M059J (cell line): ENCODE measurements around the gene GAS1. TPM values are rescaled to one million over a fixed set of nuclear protein-coding genes. Genes with fewer than 3 reads are reported as not detected.
A peak's percentile ranks its signal among the peaks of the same experiment; 100 is the strongest.

Source experiments
- DNase-seq: peaks from one replicate; pipeline ENCODE4 v3.0.0-alpha.2; 2012; ENCODE audit warnings: low read depth
- total RNA-seq: library from RNA; depleted of rRNA; stranded (reverse); fragments of >200 nt; shearing (Covaris generic); gene quantifications from 2 replicates; pipeline ENCODE4 v1.2.3, GENCODE V29; 2014; rRNA removed

GAS1 gene
- total RNA-seq, result 5.9 and 8.9 TPM in 2 replicates

- DNase-seq, result peak; percentile 93
Observed at GRCh38 chr9:86947146-86948073, at the start of gene GAS1. Gene GAS1 (minus strand): TSS chr9:86947506. CDS start chr9:86946779, 727 bp downstream.

GRCh38 chr9:86994231-86994630 lies 46.9 kb upstream of the GAS1 start:
- no peak for DNase-seq

- no peak for DNase-seq
Observed at GRCh38 chr9:86993830-86994229, 46.5 kb upstream of the GAS1 start.

GRCh38 chr9:86991077-86991476 lies 43.8 kb upstream of the GAS1 start:
- DNase-seq, result no peak

GRCh38 chr9:86990290-86990689 lies 43.0 kb upstream of the GAS1 start:
- DNase-seq, result no peak

- no peak for DNase-seq
Observed at GRCh38 chr9:86987900-86988299, 40.6 kb upstream of the GAS1 start.

GRCh38 chr9:86985132-86985647 lies 37.9 kb upstream of the GAS1 start:
- DNase-seq, result no peak

- peak; percentile 35 for DNase-seq
Observed at GRCh38 chr9:86983620-86984259, 36.4 kb upstream of the GAS1 start.

- no peak for DNase-seq
Observed at GRCh38 chr9:86983249-86983619, 35.9 kb upstream of the GAS1 start.

GRCh38 chr9:86980802-86981201 lies 33.5 kb upstream of the GAS1 start:
- DNase-seq, result no peak

GRCh38 chr9:86979657-86980056 lies 32.4 kb upstream of the GAS1 start:
- DNase-seq, result no peak

GRCh38 chr9:86978922-86979474 lies 31.7 kb upstream of the GAS1 start:
- no peak for DNase-seq

- no peak for DNase-seq
Observed at GRCh38 chr9:86978413-86978812, 31.1 kb upstream of the GAS1 start.

- peak; percentile 48 for DNase-seq
Observed at GRCh38 chr9:86977205-86977835, 30.0 kb upstream of the GAS1 start.

- no peak for DNase-seq
Observed at GRCh38 chr9:86975606-86976005, 28.3 kb upstream of the GAS1 start.

GRCh38 chr9:86975036-86975435 lies 27.7 kb upstream of the GAS1 start:
- no peak for DNase-seq

- DNase-seq, result no peak
Observed at GRCh38 chr9:86974421-86974820, 27.1 kb upstream of the GAS1 start.

GRCh38 chr9:86971742-86972141 lies 24.4 kb upstream of the GAS1 start:
- no peak for DNase-seq

GRCh38 chr9:86968258-86968920 lies 21.1 kb upstream of the GAS1 start:
- DNase-seq, result peak; percentile 36

- no peak for DNase-seq
Observed at GRCh38 chr9:86966852-86967511, 19.7 kb upstream of the GAS1 start.
